ENCODE measurements around the gene ARHGEF6.

- TF ChIP-seq CTCF (tag by site-specific recombination; IDR thresholded peaks at IDR 0.05): no peak
- TF ChIP-seq ZNF121 (tag by site-specific recombination; IDR thresholded peaks at IDR 0.05): no peak
- no peak for TF ChIP-seq ZNF660 (tag by site-specific recombination; IDR thresholded peaks at IDR 0.05)
- TF ChIP-seq ZNF37A (tag by site-specific recombination; IDR thresholded peaks at IDR 0.05): no peak
- TF ChIP-seq ATF2 (tag by site-specific recombination; IDR thresholded peaks at IDR 0.05; ENCODE audit: low read depth): no peak
- TF ChIP-seq ZSCAN30 (tag by site-specific recombination; IDR thresholded peaks at IDR 0.05): no peak
Measured at GRCh38 chrX:136812286-136812685, 31.6 kb upstream of the ARHGEF6 start.

Data from HEK293 (cell line).